Measurements from ENCODE around the gene EVX2. TPM values are rescaled to one million over a fixed set of nuclear protein-coding genes. Genes with fewer than 3 reads are reported as not detected.
A peak's percentile ranks its signal among the peaks of the same experiment; 100 is the strongest.

Gene EVX2
- total RNA-seq, 4 donors from 2014 or later: not detected

GRCh38 chr2:176096986-176097819 lies 13.4 kb upstream of the EVX2 start:
- DNase-seq (ENCODE audit: low spot score in 2 of 2): peak in 1 of 2 donors; percentile 74
- Histone ChIP-seq H3K4me3 (peak overlapping the region; percentile 47), H3K36me3 (no peaks in the 10 kb centered on the region), H3K27ac (no peak overlapping the region), H3K27me3 (peaks cover 100% of the 10 kb centered on the region), H3K9me3 (no peaks in the 10 kb centered on the region), H3K4me1 (peaks cover 53% of the 10 kb centered on the region)
- TF ChIP-seq CTCF (IDR thresholded peaks at IDR 0.05) (peak; percentile 14 to 81), POLR2A (IDR thresholded peaks at IDR 0.05) (no peak)
- 3% methylated on average over 37 of the region's 45 CpGs for WGBS

GRCh38 chr2:176096243-176096985 lies 12.7 kb upstream of the EVX2 start:
- Histone ChIP-seq H3K27me3 (peaks cover 100% of the 10 kb centered on the region), H3K36me3 (no peaks in the 10 kb centered on the region), H3K4me3 (peak overlapping the region; percentile 47), H3K27ac (no peak overlapping the region), H3K9me3 (no peaks in the 10 kb centered on the region), H3K4me1 (peaks cover 61% of the 10 kb centered on the region)
- no peak for TF ChIP-seq CTCF (IDR thresholded peaks at IDR 0.05)
- no peak for TF ChIP-seq EP300 (IDR thresholded peaks at IDR 0.05)
- no peak for TF ChIP-seq POLR2AphosphoS5 (IDR thresholded peaks at IDR 0.05)
- TF ChIP-seq POLR2A (IDR thresholded peaks at IDR 0.05): no peak
- DNase-seq (ENCODE audit: low spot score in 2 of 2): no peak
- 14% methylated on average over 16 of the region's 16 CpGs for WGBS

- TF ChIP-seq CTCF (IDR thresholded peaks at IDR 0.05) (no peak), POLR2AphosphoS5 (IDR thresholded peaks at IDR 0.05) (no peak), POLR2A (IDR thresholded peaks at IDR 0.05) (no peak), EP300 (IDR thresholded peaks at IDR 0.05) (no peak)
- H3K4me1 ChIP-seq: peaks cover 59% of the 10 kb centered on the region
- H3K9me3 ChIP-seq: no peaks in the 10 kb centered on the region
- no peak overlapping the region for H3K27ac ChIP-seq
- no peaks in the 10 kb centered on the region for H3K36me3 ChIP-seq
- no peak for DNase-seq (ENCODE audit: low spot score in 2 of 2)
- H3K4me3 ChIP-seq: no peak overlapping the region
- WGBS: 17% methylated on average over 5 of the region's 5 CpGs
- H3K27me3 ChIP-seq: peaks cover 100% of the 10 kb centered on the region
Measured at GRCh38 chr2:176095421-176095820, 11.7 kb upstream of the EVX2 start.

- H3K27ac ChIP-seq: no peak overlapping the region
- H3K4me3 ChIP-seq: no peak overlapping the region
- no peaks in the 10 kb centered on the region for H3K9me3 ChIP-seq
- 12% methylated on average over 12 of the region's 12 CpGs for WGBS
- H3K4me1 ChIP-seq: peaks cover 49% of the 10 kb centered on the region
- no peaks in the 10 kb centered on the region for H3K36me3 ChIP-seq
- DNase-seq (ENCODE audit: low spot score in 2 of 2): no peak
- peaks cover 100% of the 10 kb centered on the region for H3K27me3 ChIP-seq
- TF ChIP-seq POLR2AphosphoS5 (IDR thresholded peaks at IDR 0.05): no peak
- TF ChIP-seq CTCF (IDR thresholded peaks at IDR 0.05): no peak
- TF ChIP-seq POLR2A (IDR thresholded peaks at IDR 0.05): no peak
- no peak for TF ChIP-seq EP300 (IDR thresholded peaks at IDR 0.05)
Measured at GRCh38 chr2:176094349-176094748, 10.6 kb upstream of the EVX2 start.

- TF ChIP-seq EP300 (IDR thresholded peaks at IDR 0.05) (no peak), POLR2AphosphoS5 (IDR thresholded peaks at IDR 0.05) (no peak), CTCF (IDR thresholded peaks at IDR 0.05) (no peak), POLR2A (IDR thresholded peaks at IDR 0.05) (no peak)
- no peaks in the 10 kb centered on the region for H3K9me3 ChIP-seq
- peaks cover 100% of the 10 kb centered on the region for H3K27me3 ChIP-seq
- peaks cover 46% of the 10 kb centered on the region for H3K4me1 ChIP-seq
- no peaks in the 10 kb centered on the region for H3K36me3 ChIP-seq
- DNase-seq (ENCODE audit: low spot score in 2 of 2): no peak
- no peak overlapping the region for H3K4me3 ChIP-seq
- 11% methylated on average over 8 of the region's 8 CpGs for WGBS
- H3K27ac ChIP-seq: no peak overlapping the region
Measured at GRCh38 chr2:176093898-176094249, 10.1 kb upstream of the EVX2 start.

Data from suprapubic skin (tissue), 4 donors.